ENCODE measurements around the gene LSM3.

DNA sequence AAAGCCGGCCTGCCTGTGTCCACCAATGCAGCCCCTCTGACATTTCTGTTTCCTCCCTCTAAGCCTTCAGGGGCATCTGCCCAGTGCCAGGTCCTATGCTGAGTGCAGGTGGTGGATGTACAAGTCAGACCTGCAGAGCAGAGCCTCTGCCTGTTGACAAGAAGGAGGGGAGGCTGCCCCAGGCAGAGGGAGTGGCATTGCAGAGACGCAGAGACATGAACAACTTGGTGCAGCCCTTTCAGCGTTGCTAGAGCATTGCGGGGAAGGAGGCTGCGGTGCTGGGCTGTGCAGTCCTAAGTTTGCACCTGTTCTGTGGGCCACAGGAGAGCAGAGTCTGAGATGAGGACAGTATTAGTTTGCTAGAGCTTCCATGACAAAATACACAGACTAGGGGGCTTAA, 65.2 kb downstream of the LSM3 start:
- TF ChIP-seq, protein P1, sequence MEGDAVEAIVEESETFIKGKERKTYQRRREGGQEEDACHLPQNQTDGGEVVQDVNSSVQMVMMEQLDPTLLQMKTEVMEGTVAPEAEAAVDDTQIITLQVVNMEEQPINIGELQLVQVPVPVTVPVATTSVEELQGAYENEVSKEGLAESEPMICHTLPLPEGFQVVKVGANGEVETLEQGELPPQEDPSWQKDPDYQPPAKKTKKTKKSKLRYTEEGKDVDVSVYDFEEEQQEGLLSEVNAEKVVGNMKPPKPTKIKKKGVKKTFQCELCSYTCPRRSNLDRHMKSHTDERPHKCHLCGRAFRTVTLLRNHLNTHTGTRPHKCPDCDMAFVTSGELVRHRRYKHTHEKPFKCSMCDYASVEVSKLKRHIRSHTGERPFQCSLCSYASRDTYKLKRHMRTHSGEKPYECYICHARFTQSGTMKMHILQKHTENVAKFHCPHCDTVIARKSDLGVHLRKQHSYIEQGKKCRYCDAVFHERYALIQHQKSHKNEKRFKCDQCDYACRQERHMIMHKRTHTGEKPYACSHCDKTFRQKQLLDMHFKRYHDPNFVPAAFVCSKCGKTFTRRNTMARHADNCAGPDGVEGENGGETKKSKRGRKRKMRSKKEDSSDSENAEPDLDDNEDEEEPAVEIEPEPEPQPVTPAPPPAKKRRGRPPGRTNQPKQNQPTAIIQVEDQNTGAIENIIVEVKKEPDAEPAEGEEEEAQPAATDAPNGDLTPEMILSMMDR (IDR thresholded peaks at IDR 0.05; ENCODE audit: low read length): no peak
- no peak for TF ChIP-seq EZH2 (IDR thresholded peaks at IDR 0.05; ENCODE audit: borderline replicate concordance, low read length)

Data from OCI-LY1 (cell line).